Uterus (tissue), 4 donors: ENCODE data around the gene ZSWIM6. TPM values are rescaled to one million over a fixed set of nuclear protein-coding genes. Genes with fewer than 3 reads are reported as not detected.

Experiments
- DNase-seq, 2 donors: peaks; one replicate each; pipeline ENCODE4 v3.0.0-alpha.2; 2019 to 2020
- H3K27ac ChIP-seq, 2 donors: fragments of 200-600 bp; sonication (generic); 1 replicate in 1 of 2; 2 replicates in 1 of 2; pipeline ENCODE4 v1.5.1; 2016 to 2018
- H3K27me3 ChIP-seq, 2 donors: fragments of 200-600 bp; sonication (generic); one replicate each; pipeline ENCODE4 v1.5.1; 2018 to 2019; ENCODE audit warnings: control low read depth in 1 of 2
- H3K36me3 ChIP-seq, 2 donors: fragments of 200-600 bp; sonication (generic); one replicate each; pipeline ENCODE4 v1.5.1; 2019; ENCODE audit warnings: control low read depth in 1 of 2
- H3K4me1 ChIP-seq, 2 donors: fragments of 200-600 bp; sonication (generic); one replicate each; pipeline ENCODE4 v1.5.1; 2018 to 2019; ENCODE audit warnings: control low read depth in 1 of 2
- H3K4me3 ChIP-seq, 2 donors: fragments of 200-600 bp; sonication (generic); 1 replicate in 1 of 2; 2 replicates in 1 of 2; pipeline ENCODE4 v1.5.1; 2018 to 2019; ENCODE audit warnings: mild to moderate bottlenecking in 1 of 2
- H3K9me3 ChIP-seq, 2 donors: fragments of 200-600 bp; sonication (generic); one replicate each; pipeline ENCODE4 v1.5.1; 2019; ENCODE audit warnings: control low read depth in 1 of 2
- CTCF ChIP-seq, 4 experiments: fragments of 200-600 bp in 2 of 4; fragments of 450-650 bp in 2 of 4; sonication (generic) in 2 of 4; IDR thresholded peaks; one replicate each; pipeline ENCODE4 v1.5.1; 2016 to 2019; ENCODE audit warnings: antibody characterized with exemption in 4 of 4, mild to moderate bottlenecking in 2 of 4, moderate library complexity in 1 of 4
- POLR2A ChIP-seq, 2 donors: fragments of 450-650 bp; IDR thresholded peaks; one replicate each; pipeline ENCODE4 v1.6.1; 2016; ENCODE audit warnings: antibody characterized with exemption in 2 of 2, mild to moderate bottlenecking in 1 of 2, moderate library complexity in 1 of 2
- intact Hi-C: fragments of 100-400 bp; cut with DNase I; formaldehyde crosslinking; loops from one replicate; pipeline ENCODE4 v1.15.1; 2023; ENCODE audit warnings: low total_unique reads
- total RNA-seq, 4 donors: library from RNA; depleted of rRNA in 3 of 4; stranded (reverse); fragments of >200 nt in 3 of 4; gene quantifications; one replicate each; pipeline versions ENCODE4 v1.1.0 to v1.2.4, GENCODE V29; 2014 to 2023
- donor health status: DM: yes; HTN: yes; CAD: no.

ZSWIM6 gene
- total RNA-seq, 4 donors from 2014 or later: 4.1 to 14.8 (median 11.1) TPM

- DNase-seq: no peak
- no peaks in the 10 kb centered on the region for H3K9me3 ChIP-seq
- no peak for TF ChIP-seq POLR2A (IDR thresholded peaks at IDR 0.05)
- TF ChIP-seq CTCF (IDR thresholded peaks at IDR 0.05): no peak
- H3K4me1 ChIP-seq: no peaks in the 10 kb centered on the region
- no peak overlapping the region for H3K4me3 ChIP-seq
- intact Hi-C loops: no loop called here
- H3K27me3 ChIP-seq: no peaks in the 10 kb centered on the region
- no peaks in the 10 kb centered on the region for H3K36me3 ChIP-seq
- H3K27ac ChIP-seq: no peak overlapping the region
Measured at GRCh38 chr5:61567337-61567736, 235.3 kb downstream of the ZSWIM6 start.

DNA sequence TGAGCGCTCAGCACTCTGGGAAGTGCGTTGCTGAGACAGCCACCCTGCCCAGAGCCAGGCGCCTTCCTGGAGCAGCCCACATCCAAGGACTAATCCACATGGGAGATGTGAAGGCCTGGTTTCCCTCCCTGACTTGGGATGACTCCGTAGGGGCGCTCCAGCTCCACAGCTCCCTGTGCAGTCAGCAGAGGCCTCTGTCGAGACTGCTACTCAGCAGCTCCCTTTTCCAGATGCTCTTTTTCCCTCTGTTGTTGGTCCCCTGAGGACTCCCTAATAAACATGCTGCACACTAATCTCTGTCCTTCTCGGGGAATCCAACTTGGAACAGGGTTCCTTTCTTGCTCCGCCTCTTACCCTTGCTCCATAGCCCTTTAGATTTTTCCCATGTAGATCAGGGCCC is 237.3 kb downstream of the ZSWIM6 start:
- no peak overlapping the region for H3K4me3 ChIP-seq
- DNase-seq: no peak
- intact Hi-C loops: no loop called here
- no peaks in the 10 kb centered on the region for H3K4me1 ChIP-seq
- TF ChIP-seq CTCF (IDR thresholded peaks at IDR 0.05) (no peak), POLR2A (IDR thresholded peaks at IDR 0.05) (no peak)
- no peak overlapping the region for H3K27ac ChIP-seq
- no peaks in the 10 kb centered on the region for H3K27me3 ChIP-seq
- no peaks in the 10 kb centered on the region for H3K9me3 ChIP-seq
- H3K36me3 ChIP-seq: no peaks in the 10 kb centered on the region

DNA sequence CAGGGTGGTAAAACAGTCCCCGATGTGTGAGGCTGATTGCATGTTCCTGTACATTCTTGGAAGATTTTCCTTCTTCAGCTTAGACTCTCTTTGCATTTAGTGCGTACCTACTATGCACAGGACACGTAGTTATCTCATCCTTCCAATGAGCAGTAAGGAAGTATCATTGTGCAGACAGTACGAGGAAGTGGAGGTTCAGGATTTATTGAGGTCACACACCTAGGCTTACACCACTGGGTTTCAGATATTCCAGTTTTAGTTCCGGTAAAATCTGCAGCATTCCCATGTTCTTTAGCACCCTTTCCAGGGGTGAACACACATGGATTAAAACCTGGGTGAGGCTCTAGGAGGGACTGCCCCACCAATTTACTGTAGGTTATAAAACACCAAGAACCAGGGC is 238.7 kb downstream of the ZSWIM6 start:
- intact Hi-C loops: no loop called here
- Histone ChIP-seq H3K27me3 (no peaks in the 10 kb centered on the region), H3K4me1 (no peaks in the 10 kb centered on the region), H3K27ac (no peak overlapping the region), H3K36me3 (no peaks in the 10 kb centered on the region), H3K9me3 (no peaks in the 10 kb centered on the region), H3K4me3 (no peak overlapping the region)
- TF ChIP-seq POLR2A (IDR thresholded peaks at IDR 0.05) (no peak), CTCF (IDR thresholded peaks at IDR 0.05) (no peak)
- no peak for DNase-seq

DNA sequence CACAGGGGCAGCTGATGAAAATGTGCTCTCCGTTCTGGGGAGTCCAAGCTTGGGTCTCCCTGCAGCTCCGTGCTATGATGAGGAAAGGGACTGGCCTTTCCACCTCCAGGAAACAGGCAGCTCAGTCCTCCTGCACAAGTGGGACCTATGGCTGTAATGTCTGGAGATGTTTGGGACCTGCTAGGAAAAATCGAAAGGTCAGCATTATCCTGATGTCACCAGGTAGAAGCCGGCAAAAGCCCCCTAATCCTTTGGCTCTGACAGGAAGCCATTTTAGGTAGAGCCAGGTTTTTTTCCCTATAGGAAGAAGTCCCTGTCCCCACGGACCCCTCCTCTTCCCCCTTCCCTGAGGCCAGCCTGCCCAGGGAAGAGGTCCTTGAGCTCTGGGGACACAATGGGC is 240.9 kb downstream of the ZSWIM6 start:
- no peak for TF ChIP-seq POLR2A (IDR thresholded peaks at IDR 0.05)
- TF ChIP-seq CTCF (IDR thresholded peaks at IDR 0.05): no peak
- no peaks in the 10 kb centered on the region for H3K27me3 ChIP-seq
- intact Hi-C loops: no loop called here
- no peaks in the 10 kb centered on the region for H3K4me1 ChIP-seq
- no peaks in the 10 kb centered on the region for H3K9me3 ChIP-seq
- no peak overlapping the region for H3K4me3 ChIP-seq
- no peak for DNase-seq
- no peak overlapping the region for H3K27ac ChIP-seq
- no peaks in the 10 kb centered on the region for H3K36me3 ChIP-seq

DNA sequence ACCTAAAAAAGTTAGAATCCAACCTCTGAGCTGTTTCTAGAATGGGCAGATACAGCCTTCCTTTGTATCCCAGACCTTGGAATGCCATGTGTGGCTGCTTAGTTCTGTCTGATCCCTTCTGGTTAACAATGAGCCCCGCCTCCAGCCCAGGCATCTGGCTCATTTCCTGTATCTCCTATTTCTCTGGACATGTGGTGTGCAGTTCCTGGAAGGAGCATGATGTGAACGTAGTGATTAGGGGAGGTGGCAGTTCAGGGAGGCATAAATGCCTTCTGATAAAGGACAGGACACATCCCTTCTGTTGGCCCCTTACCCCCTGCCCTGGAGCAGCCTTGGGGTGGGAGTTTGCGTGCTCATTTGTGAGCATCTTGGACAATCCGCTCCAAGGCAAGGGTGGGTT is 243.0 kb downstream of the ZSWIM6 start:
- TF ChIP-seq POLR2A (IDR thresholded peaks at IDR 0.05) (no peak), CTCF (IDR thresholded peaks at IDR 0.05) (no peak)
- intact Hi-C loops: no loop called here
- no peaks in the 10 kb centered on the region for H3K9me3 ChIP-seq

More for the DNA sequence above, 243.0 kb downstream of the ZSWIM6 start:
- Histone ChIP-seq H3K27ac (no peak overlapping the region), H3K4me3 (no peak overlapping the region), H3K36me3 (no peaks in the 10 kb centered on the region), H3K27me3 (no peaks in the 10 kb centered on the region), H3K4me1 (no peaks in the 10 kb centered on the region)
- no peak for DNase-seq
